Colonic mucosa (tissue), 4 donors: Measurements from ENCODE around the gene CABP7. TPM values are rescaled to one million over a fixed set of nuclear protein-coding genes. Genes with fewer than 3 reads are reported as not detected.
"Not testable (repeated sequence)": the region's sequence is repeated elsewhere in the genome, so short reads cannot be mapped to it uniquely, and the experiment has no call there.

Experiments used
- DNase-seq: peaks from one replicate; pipeline ENCODE4 v3.0.0-alpha.2; 2020
- H3K27ac ChIP-seq: fragments of 200-600 bp; one replicate; pipeline ENCODE4 v1.8.0; 2021
- H3K27me3 ChIP-seq: fragments of 200-600 bp; one replicate; pipeline ENCODE4 v1.8.0; 2021
- H3K36me3 ChIP-seq: fragments of 200-600 bp; one replicate; pipeline ENCODE4 v1.8.0; 2021
- H3K4me1 ChIP-seq: fragments of 200-600 bp; one replicate; pipeline ENCODE4 v1.8.0; 2021; ENCODE audit warnings: mild to moderate bottlenecking
- H3K4me3 ChIP-seq: fragments of 200-600 bp; one replicate; pipeline ENCODE4 v1.8.0; 2021
- H3K9ac ChIP-seq, 2 donors: one replicate each; pipeline ENCODE4 v1.7.0; 2013; ENCODE audit warnings: control low read depth in 2 of 2, low read depth in 2 of 2, low read length in 2 of 2
- H3K9me3 ChIP-seq: fragments of 200-600 bp; one replicate; pipeline ENCODE4 v1.8.0; 2021
- CTCF ChIP-seq: fragments of 200-600 bp; IDR thresholded peaks from one replicate; pipeline ENCODE4 v1.8.0; 2022; ENCODE audit warnings: antibody characterized with exemption, mild to moderate bottlenecking
- intact Hi-C: fragments of 100-400 bp; cut with DNase I; formaldehyde crosslinking; loops from one replicate; pipeline ENCODE4 v1.14.1; 2022
- total RNA-seq, 2 donors: library from RNA; stranded (reverse); fragmentation: NEBNext Ultra II Directional in 1 of 2; extraction: Animal tissue kit (Norgen Biotek cat#: 25700) in 1 of 2; gene quantifications; one replicate each; pipeline ENCODE4 v1.2.1, GENCODE V29; 2021
- donor health status: healthy.
- donor health status: DM: no; HTN: no; CAD: no.
- donor health status: DM: no; HTN: no; CAD: no.

The CABP7 gene
- total RNA-seq, 2 donors from 2014 or later = 0.50 TPM; not detected in 1

GRCh38 chr22:29748248-29748893, 28.6 kb downstream of the CABP7 start:
- intact Hi-C loops = no loop called here
- H3K4me3 ChIP-seq = no peak overlapping the region
- no peaks in the 10 kb centered on the region for H3K9me3 ChIP-seq
- H3K36me3 ChIP-seq = no peaks in the 10 kb centered on the region
- DNase-seq = no peak
- no peak for TF ChIP-seq CTCF
- H3K4me1 ChIP-seq = no peaks in the 10 kb centered on the region
- H3K9ac ChIP-seq = no peak overlapping the region
- H3K27me3 ChIP-seq = no peaks in the 10 kb centered on the region
- no peak overlapping the region for H3K27ac ChIP-seq

GRCh38 chr22:29750029-29750428, 30.2 kb downstream of the CABP7 start:
- Histone ChIP-seq H3K27me3 (no peaks in the 10 kb centered on the region), H3K9me3 (no peaks in the 10 kb centered on the region), H3K9ac (no peak overlapping the region), H3K4me1 (no peaks in the 10 kb centered on the region), H3K4me3 (no peak overlapping the region), H3K27ac (no peak overlapping the region), H3K36me3 (no peaks in the 10 kb centered on the region)
- intact Hi-C loops = no loop called here
- no peak for TF ChIP-seq CTCF
- no peak for DNase-seq

- intact Hi-C loops = no loop called here
- H3K4me1 ChIP-seq = no peaks in the 10 kb centered on the region
- H3K9ac ChIP-seq = no peak overlapping the region
- TF ChIP-seq CTCF = no peak
- no peaks in the 10 kb centered on the region for H3K9me3 ChIP-seq
- no peak overlapping the region for H3K4me3 ChIP-seq
- DNase-seq = no peak
- no peak overlapping the region for H3K27ac ChIP-seq
- no peaks in the 10 kb centered on the region for H3K36me3 ChIP-seq
- H3K27me3 ChIP-seq = no peaks in the 10 kb centered on the region
Observed at GRCh38 chr22:29750559-29751538, 31.0 kb downstream of the CABP7 start.

GRCh38 chr22:29751669-29752068, 31.9 kb downstream of the CABP7 start:
- intact Hi-C loops = no loop called here
- H3K4me1 ChIP-seq = no peaks in the 10 kb centered on the region
- DNase-seq = no peak
- no peaks in the 10 kb centered on the region for H3K36me3 ChIP-seq
- no peak overlapping the region for H3K4me3 ChIP-seq
- H3K27ac ChIP-seq = no peak overlapping the region
- TF ChIP-seq CTCF = no peak
- no peaks in the 10 kb centered on the region for H3K27me3 ChIP-seq
- no peak overlapping the region for H3K9ac ChIP-seq
- H3K9me3 ChIP-seq = no peaks in the 10 kb centered on the region

GRCh38 chr22:29753808-29754657, 34.2 kb downstream of the CABP7 start:
- H3K4me3 ChIP-seq = no peak overlapping the region
- no peaks in the 10 kb centered on the region for H3K9me3 ChIP-seq
- no peak overlapping the region for H3K9ac ChIP-seq
- no peaks in the 10 kb centered on the region for H3K36me3 ChIP-seq
- no peak overlapping the region for H3K27ac ChIP-seq
- H3K27me3 ChIP-seq = no peaks in the 10 kb centered on the region
- intact Hi-C loops = no loop called here
- no peak for TF ChIP-seq CTCF
- H3K4me1 ChIP-seq = no peaks in the 10 kb centered on the region
- DNase-seq = no peak

- H3K36me3 ChIP-seq, H3K9me3 ChIP-seq, H3K27me3 ChIP-seq, H3K4me1 ChIP-seq, DNase-seq, H3K4me3 ChIP-seq, H3K9ac ChIP-seq, intact Hi-C loops, H3K27ac ChIP-seq: not testable (repeated sequence)
Observed at GRCh38 chr22:29754658-29755395, 35.0 kb downstream of the CABP7 start.
